ENCODE data around the gene SLC9B1.

- TF ChIP-seq, protein P1, sequence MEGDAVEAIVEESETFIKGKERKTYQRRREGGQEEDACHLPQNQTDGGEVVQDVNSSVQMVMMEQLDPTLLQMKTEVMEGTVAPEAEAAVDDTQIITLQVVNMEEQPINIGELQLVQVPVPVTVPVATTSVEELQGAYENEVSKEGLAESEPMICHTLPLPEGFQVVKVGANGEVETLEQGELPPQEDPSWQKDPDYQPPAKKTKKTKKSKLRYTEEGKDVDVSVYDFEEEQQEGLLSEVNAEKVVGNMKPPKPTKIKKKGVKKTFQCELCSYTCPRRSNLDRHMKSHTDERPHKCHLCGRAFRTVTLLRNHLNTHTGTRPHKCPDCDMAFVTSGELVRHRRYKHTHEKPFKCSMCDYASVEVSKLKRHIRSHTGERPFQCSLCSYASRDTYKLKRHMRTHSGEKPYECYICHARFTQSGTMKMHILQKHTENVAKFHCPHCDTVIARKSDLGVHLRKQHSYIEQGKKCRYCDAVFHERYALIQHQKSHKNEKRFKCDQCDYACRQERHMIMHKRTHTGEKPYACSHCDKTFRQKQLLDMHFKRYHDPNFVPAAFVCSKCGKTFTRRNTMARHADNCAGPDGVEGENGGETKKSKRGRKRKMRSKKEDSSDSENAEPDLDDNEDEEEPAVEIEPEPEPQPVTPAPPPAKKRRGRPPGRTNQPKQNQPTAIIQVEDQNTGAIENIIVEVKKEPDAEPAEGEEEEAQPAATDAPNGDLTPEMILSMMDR (conservative IDR thresholded peaks at IDR 0.05; ENCODE audit: low read depth, low read length), result no peak
- TF ChIP-seq EZH2 (IDR thresholded peaks at IDR 0.05; ENCODE audit: borderline replicate concordance, low read depth, low read length, poor library complexity, severe bottlenecking), result no peak
These were observed 5.5 kb upstream of the SLC9B1 start for GRCh38 chr4:103024996-103025395.

Data from A673 (cell line).